Vagina (tissue), 2 donors: ENCODE measurements around the gene ABCD3.

ENCODE experiments used
- CTCF ChIP-seq, 3 experiments: fragments of 450-650 bp in 2 of 3; fragments of 200-600 bp in 1 of 3; sonication (generic) in 1 of 3; IDR thresholded peaks; one replicate each; pipeline ENCODE4 v1.5.1; 2017 to 2019; ENCODE audit warnings: antibody characterized with exemption in 3 of 3, mild to moderate bottlenecking in 2 of 3, moderate library complexity in 2 of 3
- POLR2A ChIP-seq, 2 donors: fragments of 450-650 bp; IDR thresholded peaks; one replicate each; pipeline ENCODE4 v1.6.1; 2017; ENCODE audit warnings: antibody characterized with exemption in 2 of 2, mild to moderate bottlenecking in 2 of 2, moderate library complexity in 2 of 2
- POLR2AphosphoS5 ChIP-seq, 2 donors: sonication (generic); formaldehyde crosslinking; IDR thresholded peaks; one replicate each; pipeline ENCODE4 v1.9.0; 2017; ENCODE audit warnings: antibody characterized with exemption in 2 of 2, mild to moderate bottlenecking in 2 of 2, low read depth in 1 of 2; ENCODE audit not compliant: insufficient read depth in 1 of 2

- TF ChIP-seq CTCF (IDR thresholded peaks at IDR 0.05): no peak
- no peak for TF ChIP-seq POLR2A (IDR thresholded peaks at IDR 0.05)
- no peak for TF ChIP-seq POLR2AphosphoS5 (IDR thresholded peaks at IDR 0.05; ENCODE audit: insufficient read depth in 1 of 2, low read depth in 1 of 2)
Observed at GRCh38 chr1:94528299-94528698, 110.1 kb downstream of the ABCD3 start.
